Measurements from ENCODE around the gene SORT1. TPM values are rescaled to one million over a fixed set of nuclear protein-coding genes. Genes with fewer than 3 reads are reported as not detected.

The SORT1 gene
- total RNA-seq, 1 experiment from 2014 or later: 9.2 TPM

DNA sequence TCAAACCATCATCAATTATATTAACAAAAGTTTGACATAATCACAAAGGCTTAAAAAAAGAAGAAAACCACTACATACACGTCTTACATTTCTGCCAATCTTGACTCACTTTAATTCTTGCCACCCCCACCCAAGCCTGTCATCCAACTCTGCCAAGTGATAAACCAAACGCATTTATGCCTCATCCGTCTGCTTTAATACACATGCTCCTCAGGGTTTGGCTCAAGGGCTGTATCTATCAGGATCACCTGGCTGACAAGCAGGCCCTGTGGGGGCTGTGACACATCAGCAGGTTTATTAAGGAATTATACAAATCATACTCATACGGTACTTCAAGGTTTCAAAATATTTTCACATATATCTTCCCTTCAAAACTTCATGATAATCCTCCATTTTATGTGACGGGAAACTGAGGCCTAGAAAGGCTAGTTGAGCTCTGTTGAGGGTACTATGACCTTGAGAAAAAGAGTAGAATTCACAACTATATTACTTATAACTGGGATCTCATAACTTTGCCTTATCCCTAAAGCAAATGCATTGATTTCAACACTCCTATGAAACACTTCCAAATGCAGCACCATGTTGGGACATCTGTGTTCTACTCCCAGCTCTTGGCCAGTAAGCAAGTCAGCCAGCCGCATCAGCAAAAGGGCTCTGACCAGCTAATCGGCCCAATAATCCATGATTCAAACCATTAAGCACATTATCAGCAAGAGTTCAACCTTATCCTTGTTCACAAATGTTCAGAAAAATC lies 8.7 kb downstream of the SORT1 start:
- DNase-seq: no peak
- POLR2A ChIA-PET (ENCODE audit: unreplicated experiment): interaction anchor here (0.7 kb wide), 1 partner anchor 146 kb away, joined by 3 read pairs; no protein-coding TSS in a partner anchor

DNA sequence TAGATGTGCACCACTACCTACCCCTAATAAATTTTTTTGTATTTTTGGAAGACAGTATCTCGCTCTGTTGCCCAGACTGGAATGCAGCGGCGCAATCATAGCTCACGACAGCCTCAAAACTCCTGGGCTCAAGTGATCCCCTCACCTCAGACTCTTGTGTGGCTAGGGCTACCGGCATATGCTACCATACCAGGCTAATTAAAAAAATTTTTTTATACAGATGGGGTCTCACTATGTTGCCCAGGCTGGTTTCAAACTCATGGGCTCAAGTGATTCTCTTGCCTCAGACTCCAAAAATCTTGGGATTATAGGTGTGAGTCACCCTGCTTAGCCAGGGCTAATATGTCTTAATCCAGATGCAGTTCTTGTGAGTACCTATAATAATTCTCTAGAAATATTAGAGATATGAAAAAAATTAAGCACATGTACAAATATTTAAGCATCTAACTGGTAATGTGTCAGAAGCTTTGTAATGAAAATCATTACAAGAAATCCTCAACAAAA lies 9.5 kb downstream of the SORT1 start:
- Histone ChIP-seq H3K27ac (ENCODE audit: low read length) (no peak overlapping the region), H3K4me3 (ENCODE audit: low read length) (no peak overlapping the region), H3K4me1 (ENCODE audit: insufficient read depth, low read length) (peaks cover 35% of the 10 kb centered on the region), H3K9me2 (replicated peaks; ENCODE audit: low read length) (no peaks in the 10 kb centered on the region), H3K27me3 (ENCODE audit: low read length) (no peaks in the 10 kb centered on the region), H3F3A (ENCODE audit: low read length, unreplicated experiment) (no peaks in the 10 kb centered on the region), H3K36me3 (ENCODE audit: low read depth, low read length) (no peaks in the 10 kb centered on the region), H3K9ac (ENCODE audit: low read length) (no peak overlapping the region), H3K79me2 (ENCODE audit: low read length) (peaks cover 47% of the 10 kb centered on the region), H3K9me3 (ENCODE audit: low read length) (no peaks in the 10 kb centered on the region), H2AFZ (ENCODE audit: low read length) (no peak overlapping the region), H4K20me1 (ENCODE audit: low read length) (no peaks in the 10 kb centered on the region), H3K4me2 (ENCODE audit: low read length) (no peak overlapping the region)
- ChIA-PET CTCF (no interaction called here), POLR2A (ENCODE audit: unreplicated experiment) (no interaction called here)
- intact Hi-C loops (cut with micrococcal nuclease): no loop called here
- no peak for TF ChIP-seq EZH2phosphoT487 (IDR thresholded peaks at IDR 0.05; ENCODE audit: borderline replicate concordance, low read length)
- BruUV-seq (replicated peaks): no TSS peak
- no peak for ATAC-seq
- no peak for DNase-seq

More for the DNA sequence above, 8.7 kb downstream of the SORT1 start:
- Histone ChIP-seq H3K9ac (ENCODE audit: low read length) (no peak overlapping the region), H3K4me3 (ENCODE audit: low read length) (no peak overlapping the region), H4K20me1 (ENCODE audit: low read length) (no peaks in the 10 kb centered on the region), H2AFZ (ENCODE audit: low read length) (no peak overlapping the region), H3K9me2 (replicated peaks; ENCODE audit: low read length) (no peaks in the 10 kb centered on the region), H3K9me3 (ENCODE audit: low read length) (no peaks in the 10 kb centered on the region), H3F3A (ENCODE audit: low read length, unreplicated experiment) (no peaks in the 10 kb centered on the region), H3K79me2 (ENCODE audit: low read length) (peaks cover 47% of the 10 kb centered on the region), H3K4me2 (ENCODE audit: low read length) (no peak overlapping the region), H3K36me3 (ENCODE audit: low read depth, low read length) (no peaks in the 10 kb centered on the region), H3K27me3 (ENCODE audit: low read length) (no peaks in the 10 kb centered on the region), H3K4me1 (ENCODE audit: insufficient read depth, low read length) (peaks cover 34% of the 10 kb centered on the region), H3K27ac (ENCODE audit: low read length) (no peak overlapping the region)
- TF ChIP-seq, protein P1, sequence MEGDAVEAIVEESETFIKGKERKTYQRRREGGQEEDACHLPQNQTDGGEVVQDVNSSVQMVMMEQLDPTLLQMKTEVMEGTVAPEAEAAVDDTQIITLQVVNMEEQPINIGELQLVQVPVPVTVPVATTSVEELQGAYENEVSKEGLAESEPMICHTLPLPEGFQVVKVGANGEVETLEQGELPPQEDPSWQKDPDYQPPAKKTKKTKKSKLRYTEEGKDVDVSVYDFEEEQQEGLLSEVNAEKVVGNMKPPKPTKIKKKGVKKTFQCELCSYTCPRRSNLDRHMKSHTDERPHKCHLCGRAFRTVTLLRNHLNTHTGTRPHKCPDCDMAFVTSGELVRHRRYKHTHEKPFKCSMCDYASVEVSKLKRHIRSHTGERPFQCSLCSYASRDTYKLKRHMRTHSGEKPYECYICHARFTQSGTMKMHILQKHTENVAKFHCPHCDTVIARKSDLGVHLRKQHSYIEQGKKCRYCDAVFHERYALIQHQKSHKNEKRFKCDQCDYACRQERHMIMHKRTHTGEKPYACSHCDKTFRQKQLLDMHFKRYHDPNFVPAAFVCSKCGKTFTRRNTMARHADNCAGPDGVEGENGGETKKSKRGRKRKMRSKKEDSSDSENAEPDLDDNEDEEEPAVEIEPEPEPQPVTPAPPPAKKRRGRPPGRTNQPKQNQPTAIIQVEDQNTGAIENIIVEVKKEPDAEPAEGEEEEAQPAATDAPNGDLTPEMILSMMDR (conservative IDR thresholded peaks at IDR 0.05; ENCODE audit: low read depth, low read length): no peak
- TF ChIP-seq EZH2phosphoT487 (IDR thresholded peaks at IDR 0.05; ENCODE audit: borderline replicate concordance, low read length): no peak
- no peak for ATAC-seq
- no TSS peak for BruUV-seq (replicated peaks)
- CTCF ChIA-PET: no interaction called here
- intact Hi-C loops (cut with micrococcal nuclease): no loop called here

DNA sequence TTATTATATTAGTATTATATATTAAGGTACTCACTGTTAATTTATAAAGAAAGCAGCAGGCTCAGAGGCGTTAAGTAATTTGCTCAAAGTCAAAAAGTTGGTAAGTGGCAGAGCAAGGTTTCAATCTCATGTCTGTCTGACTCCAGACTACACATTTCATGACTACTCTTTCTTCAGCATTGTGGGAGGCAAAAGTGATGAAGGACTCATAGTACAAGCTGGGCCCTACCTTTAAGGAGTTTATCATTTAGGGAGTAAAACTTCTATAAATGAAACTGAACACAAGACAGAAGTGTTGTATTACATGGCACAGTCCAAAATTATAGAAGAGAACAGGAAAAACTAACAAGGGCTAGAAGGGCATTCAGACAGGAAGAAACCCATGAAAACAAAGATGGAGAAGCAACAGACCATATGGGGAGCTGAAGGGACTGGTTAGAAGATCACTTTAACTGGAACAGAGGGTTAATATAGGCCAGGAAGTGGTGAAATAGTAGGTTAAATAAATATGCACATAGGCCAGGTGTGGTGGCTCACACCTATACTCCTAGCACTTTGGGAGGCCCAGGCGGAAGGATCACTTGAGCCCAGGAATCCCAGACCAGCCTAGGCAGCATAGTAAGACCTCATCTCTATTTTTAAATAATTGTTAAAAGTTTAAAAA lies 11.5 kb downstream of the SORT1 start:
- no peaks in the 10 kb centered on the region for H3K27me3 ChIP-seq (ENCODE audit: low read length)
- CTCF ChIA-PET: no interaction called here
- peaks cover 38% of the 10 kb centered on the region for H3K79me2 ChIP-seq (ENCODE audit: low read length)
- intact Hi-C loops (cut with micrococcal nuclease): no loop called here
- peaks cover 15% of the 10 kb centered on the region for H3K4me1 ChIP-seq (ENCODE audit: insufficient read depth, low read length)
- TF ChIP-seq EZH2phosphoT487 (IDR thresholded peaks at IDR 0.05; ENCODE audit: borderline replicate concordance, low read length) (no peak), EZH2 (IDR thresholded peaks at IDR 0.05; ENCODE audit: low read length, unreplicated experiment) (no peak)
- TF ChIP-seq, protein P1 (conservative IDR thresholded peaks at IDR 0.05; ENCODE audit: low read depth, low read length): no peak
- POLR2A ChIA-PET (ENCODE audit: unreplicated experiment): no interaction called here
- DNase-seq (no peak), ATAC-seq (no peak; the same call in 1 of the 2 replicates)
- H4K20me1 ChIP-seq (ENCODE audit: low read length): no peaks in the 10 kb centered on the region
- H3K4me2 ChIP-seq (ENCODE audit: low read length): no peak overlapping the region
- no peak overlapping the region for H3K27ac ChIP-seq (ENCODE audit: low read length)
- H3K4me3 ChIP-seq (ENCODE audit: low read length): no peak overlapping the region
- H3K9me3 ChIP-seq (ENCODE audit: low read length): no peaks in the 10 kb centered on the region
- H3K9ac ChIP-seq (ENCODE audit: low read length): no peak overlapping the region
- H3K36me3 ChIP-seq (ENCODE audit: low read depth, low read length): no peaks in the 10 kb centered on the region
- H3K9me2 ChIP-seq (replicated peaks; ENCODE audit: low read length): no peaks in the 10 kb centered on the region
- H2AFZ ChIP-seq (ENCODE audit: low read length): no peak overlapping the region
- no TSS peak for BruUV-seq (replicated peaks)
- H3F3A ChIP-seq (ENCODE audit: low read length, unreplicated experiment): no peaks in the 10 kb centered on the region
